NCI-H2107 treated with DMSO at 0.1 percent for 48 hours (cell line): ENCODE data around the gene WNT9B.

Source experiments
- DNase-seq: peaks from one replicate; lab custom pipeline; 2025; ENCODE audit not compliant: unreplicated experiment; lab: John Stamatoyannopoulos, UW

Gene WNT9B

GRCh38 chr17:46879101-46879500, 27.7 kb downstream of the WNT9B start:
- DNase-seq = no peak

DNA sequence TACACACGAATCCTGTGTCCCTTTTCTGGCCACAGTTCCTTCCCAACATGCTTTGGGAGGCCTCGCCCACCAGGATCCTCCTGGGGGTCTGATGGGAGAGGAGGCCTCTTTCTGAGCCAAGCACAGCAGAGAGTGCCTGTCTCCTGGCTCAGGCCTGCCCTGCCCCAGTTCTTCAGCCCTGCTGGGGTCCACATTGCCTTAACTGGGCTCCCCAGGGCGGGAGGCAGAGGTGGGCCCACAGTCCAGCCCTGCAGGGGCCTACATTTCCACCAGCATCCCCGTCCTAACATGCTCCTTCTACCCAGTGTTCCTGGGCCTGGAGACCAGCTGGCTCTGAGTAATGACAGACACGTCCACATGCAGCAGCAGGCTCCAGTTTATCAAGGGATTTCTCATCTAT, 29.6 kb downstream of the WNT9B start:
- no peak for DNase-seq

GRCh38 chr17:46882666-46883065, 31.3 kb downstream of the WNT9B start:
- no peak for DNase-seq

DNA sequence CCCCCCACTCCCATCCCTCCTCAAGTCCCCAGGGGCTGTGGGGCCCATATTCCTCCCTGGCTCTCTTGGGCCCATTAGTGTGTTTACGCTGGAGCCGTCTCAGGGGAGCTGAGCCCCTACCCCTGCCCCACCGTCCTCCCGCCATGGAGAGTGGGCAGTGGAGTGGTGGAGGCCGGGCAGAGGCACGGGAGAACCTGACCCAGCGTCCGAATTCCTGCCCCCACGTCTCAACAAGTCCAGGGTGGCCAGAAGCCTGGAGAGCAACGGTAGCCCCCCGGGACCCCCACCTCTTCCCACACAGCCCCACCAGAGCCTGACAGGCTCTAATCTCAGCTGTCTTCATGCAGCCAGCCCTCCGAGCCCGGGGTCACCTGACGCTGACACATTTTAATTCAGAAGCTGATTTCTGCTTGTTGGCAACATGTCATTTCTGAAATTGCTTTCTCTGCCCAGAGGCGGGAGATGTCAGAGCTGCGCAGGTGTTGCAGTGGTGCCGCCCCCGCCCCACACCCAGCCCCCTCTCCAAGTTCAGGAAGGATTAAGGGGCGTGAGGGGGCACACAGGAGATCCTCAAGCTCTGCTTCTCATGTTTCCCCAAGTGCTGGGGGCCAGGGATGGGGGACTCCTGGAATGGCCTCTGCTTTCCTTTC, 32.6 kb downstream of the WNT9B start:
- no peak for DNase-seq

GRCh38 chr17:46884552-46884951, 33.2 kb downstream of the WNT9B start:
- DNase-seq = no peak

DNA sequence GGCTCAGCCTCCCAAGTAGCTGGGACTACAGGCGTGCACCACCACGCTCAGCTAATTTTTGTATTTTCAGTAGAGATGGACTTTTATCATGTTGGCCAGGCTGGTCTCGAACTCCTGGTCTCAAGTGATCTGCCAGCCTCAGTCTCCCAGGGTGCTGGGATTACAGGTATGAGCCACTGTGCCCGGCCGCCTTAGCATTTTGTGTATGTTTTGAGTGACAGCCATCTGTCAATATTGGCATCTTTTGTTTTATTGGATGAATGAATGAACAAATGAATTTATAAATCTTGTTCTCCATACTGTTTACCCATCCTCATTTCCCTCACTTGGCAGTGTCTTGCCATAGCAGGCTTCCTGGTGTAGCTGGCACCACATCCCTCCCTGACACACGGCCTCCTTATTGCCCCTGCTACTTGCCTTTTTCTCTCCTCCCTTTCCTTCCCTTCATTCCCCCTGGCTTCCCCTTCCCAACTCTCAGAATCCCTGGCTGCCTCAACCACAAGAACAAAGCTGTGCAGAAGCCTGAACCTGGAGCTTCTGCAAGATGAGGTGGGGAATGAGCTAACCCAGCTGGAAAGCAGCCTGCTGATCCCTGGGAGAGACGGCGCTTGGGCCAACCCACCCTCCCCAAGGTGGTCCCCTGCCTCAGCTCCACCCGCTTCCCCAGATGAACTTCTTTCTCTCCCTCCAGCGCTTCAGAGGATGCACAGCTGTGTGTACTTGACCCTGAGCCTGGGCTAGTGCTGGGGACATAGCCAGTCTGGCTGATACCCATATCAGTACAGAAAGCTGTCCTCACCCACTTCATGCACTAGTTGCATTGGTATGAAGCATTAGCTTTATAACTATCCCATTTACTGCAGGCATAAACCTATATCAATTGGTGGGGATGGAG, 34.3 kb downstream of the WNT9B start:
- DNase-seq = no peak

DNA sequence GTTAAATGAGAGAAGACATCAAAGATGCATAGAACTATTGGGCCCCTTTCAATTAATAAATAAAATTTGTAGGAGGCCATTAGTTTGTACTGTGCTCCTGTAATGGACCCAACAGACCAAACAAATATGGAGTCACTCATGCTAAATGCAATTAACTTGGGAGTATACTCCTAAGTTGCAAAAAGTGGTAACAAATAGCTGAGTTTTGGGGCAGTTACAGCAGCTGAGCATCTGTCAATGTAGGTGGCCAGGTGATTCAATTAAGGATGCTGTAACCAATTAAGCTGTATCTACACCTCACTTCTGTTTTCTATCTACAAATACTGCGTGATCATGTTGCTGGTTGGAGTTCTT, 34.9 kb downstream of the WNT9B start:
- no peak for DNase-seq

DNA sequence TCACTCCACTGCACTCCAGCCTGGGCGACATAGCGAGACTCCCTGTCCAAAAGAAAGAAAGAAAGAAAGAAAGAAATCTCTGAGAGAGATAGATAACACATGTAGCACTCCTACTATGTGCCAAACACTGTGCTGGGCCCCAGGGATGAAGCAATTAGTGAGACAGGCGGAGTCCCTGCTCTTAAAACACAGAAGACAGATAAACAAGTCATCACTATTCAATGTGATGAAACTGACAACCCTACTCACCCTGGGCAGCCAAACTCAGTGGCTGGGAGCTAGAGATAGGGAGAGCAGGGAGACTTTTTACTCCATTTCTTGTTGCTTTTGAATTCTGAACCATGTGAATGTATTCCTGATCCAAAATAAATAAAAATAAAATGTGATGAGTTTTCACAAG, 36.3 kb downstream of the WNT9B start:
- DNase-seq = no peak

DNA sequence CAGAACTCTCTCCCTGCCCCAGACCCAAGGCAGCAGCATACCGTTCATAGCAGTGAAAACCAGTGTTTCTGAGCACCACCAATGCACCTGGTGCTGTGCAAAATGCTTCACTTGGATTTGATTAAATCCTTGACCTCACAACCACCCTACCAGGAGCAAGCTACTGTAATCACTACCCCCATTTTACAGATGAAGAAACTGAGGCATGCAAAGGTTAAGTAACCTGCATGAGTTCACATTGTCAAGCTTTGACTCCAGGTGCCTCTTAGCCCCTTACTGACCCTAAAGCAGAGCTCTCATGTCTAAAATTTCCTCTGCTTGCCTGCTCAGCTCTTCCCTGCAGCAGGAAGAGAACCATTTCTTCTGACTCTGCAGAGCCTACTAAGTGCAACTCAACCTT, 37.3 kb downstream of the WNT9B start:
- no peak for DNase-seq

DNA sequence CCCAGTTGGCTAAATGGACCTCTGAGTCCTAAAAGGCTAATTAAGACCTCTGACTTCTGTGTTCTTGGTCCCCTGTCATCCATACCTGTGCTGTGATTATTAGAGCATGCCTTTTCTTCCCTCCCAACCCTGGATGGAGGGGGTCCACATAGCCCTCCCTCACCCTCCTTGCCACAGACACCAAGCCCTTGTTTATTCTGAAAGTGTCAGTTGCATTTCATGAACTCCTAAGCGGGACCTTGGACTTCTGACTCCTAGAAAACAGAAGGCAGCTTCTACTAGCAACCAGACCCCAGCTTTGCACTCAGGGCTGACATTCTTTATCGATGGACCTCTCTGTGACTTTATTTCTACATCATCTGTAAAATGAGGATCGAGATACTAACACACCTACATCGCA, 38.1 kb downstream of the WNT9B start:
- DNase-seq = no peak

DNA sequence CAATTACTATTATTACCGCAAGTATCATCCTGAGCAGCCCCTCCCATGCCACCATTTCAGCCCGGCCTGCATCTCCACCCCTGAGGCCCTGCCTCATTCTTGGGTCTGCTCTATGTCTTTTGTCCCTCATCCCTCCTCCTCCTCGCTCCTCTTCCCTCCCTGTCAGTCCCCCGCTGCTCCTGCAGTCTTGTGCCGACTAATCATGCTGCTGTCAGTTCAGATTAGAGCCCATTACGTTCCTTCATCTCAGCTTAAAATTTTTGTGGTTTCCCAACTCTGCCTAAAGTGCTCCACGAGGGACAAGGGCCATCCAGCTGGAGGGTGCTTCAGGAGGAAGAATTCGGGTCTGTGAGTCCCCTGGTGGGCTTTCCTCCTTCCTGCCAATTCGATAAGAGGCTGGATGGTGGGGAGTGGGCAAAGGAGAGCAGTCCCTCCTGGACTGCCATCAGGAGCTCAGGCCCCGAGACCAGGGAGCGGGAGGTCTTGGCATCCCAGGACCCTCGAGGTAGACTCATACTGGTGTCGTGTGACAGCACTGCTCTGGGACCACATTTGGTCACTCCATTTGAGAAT, 38.7 kb downstream of the WNT9B start:
- no peak for DNase-seq

- no peak for DNase-seq
These were observed 39.3 kb downstream of the WNT9B start for GRCh38 chr17:46890638-46891037.

DNA sequence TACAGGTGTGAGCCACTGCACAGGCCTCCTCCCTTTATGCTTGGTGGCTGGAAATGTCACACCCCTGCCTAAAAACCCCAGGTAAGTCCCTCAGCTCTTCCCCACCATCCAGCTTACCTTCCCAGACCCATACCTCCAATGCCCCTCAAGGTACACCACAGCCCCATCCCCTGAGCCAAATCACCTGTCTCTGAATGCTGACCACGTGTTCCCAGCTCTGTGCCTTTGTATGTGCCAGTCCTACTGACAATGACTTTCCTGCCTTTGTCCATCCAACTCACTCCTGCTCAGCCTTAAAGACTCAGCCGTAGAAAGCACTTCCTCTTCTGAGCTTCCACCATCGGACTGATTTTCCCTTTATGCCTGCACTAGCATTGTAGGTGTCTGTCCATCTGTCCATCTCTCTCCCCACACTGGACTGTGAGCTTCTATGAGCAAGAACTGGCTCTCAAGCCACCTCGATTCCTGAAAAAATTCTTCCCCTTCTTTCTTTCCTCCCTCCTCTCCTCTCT, 40.9 kb downstream of the WNT9B start:
- DNase-seq = no peak

DNA sequence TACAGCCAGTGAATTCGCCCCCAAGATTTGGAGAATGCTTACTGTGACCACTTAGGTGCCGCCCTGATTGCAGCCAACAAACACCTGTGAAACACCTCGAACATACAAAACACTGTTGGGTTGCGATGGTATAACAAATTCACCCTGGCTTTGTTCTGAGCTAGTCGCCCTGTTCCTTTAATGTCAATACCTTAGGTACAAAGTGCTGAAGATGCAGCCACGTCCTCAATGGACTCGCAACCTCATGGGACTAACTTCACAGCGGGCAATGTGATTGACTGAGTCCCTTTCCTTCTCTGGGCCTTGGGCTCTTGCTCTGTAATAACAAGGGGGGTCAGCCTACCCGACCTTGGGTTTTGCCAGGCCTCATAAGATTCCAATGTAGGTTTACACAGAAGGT, 42.6 kb downstream of the WNT9B start:
- no peak for DNase-seq

DNA sequence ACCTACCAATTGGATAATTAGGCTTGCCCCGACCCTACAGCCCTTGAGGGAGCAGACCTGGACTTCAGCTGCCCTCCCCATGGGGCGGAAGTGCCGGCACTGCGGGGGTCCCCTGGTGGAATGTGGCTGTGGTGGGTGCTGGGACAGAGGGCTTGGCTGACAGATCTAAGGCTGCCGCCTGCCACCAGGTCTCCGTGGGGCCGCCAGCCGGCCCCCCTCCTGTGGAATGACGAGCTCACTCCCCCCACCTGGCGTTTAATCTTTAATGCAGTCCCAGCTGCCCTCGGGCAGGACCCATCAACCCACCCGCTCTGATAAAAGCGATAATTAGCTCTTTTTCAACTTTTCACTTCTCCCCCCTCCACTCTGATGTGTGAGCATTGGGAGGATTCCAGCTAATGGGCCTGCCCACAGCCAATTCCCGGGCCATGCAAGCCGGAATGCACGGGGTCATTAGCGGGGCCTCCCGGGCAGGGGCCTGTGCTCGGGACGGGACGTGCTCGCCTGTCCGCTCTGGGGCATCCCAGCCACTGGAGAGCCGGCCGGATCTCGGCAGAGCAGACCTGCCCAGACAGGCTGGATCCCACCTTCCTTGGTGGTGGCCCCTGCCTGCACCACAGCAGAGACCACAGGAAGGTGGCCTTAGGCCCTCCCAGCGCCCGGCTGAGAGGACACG, 43.2 kb downstream of the WNT9B start:
- DNase-seq = no peak

DNA sequence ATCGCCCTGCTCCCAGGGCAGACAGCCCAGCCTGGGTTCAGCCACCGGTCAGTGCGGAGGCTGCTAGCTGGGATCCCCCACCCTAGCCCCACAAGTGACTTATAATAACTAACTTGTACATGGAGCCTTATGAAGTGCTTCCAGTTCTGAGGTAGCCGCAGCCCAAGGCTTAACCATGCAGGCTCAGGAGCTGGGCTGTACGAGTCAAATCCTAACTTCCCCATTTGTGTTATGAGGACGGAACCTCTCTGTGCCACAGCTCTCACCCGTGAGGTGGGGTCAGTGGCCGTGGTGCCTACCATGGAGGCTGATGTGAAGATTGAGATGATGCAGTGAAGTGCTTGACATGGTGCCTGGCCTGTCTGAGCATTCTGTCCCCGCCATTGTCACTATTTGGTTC, 43.8 kb downstream of the WNT9B start:
- DNase-seq = no peak

- no peak for DNase-seq
These were observed 45.6 kb downstream of the WNT9B start for GRCh38 chr17:46896991-46897390.

DNA sequence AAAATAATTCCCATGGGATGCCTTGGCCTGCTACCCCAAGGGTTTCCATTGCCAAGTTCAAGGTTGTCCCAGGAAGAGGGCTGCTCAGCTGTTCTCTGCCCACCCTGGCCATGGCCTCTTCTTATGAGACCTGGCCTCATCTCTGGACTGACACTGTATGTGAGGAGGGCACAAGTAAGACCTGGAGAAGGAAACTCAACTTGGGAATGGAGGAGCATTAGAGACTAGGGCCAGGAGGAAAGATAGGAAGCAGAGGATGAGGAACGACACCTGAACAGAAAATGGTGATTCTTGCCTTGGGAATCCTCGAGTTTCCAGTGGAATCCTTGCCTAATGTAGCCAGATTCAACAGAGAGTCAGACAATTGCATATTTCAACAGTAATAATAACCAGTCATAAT, 47.0 kb downstream of the WNT9B start:
- DNase-seq = no peak

DNA sequence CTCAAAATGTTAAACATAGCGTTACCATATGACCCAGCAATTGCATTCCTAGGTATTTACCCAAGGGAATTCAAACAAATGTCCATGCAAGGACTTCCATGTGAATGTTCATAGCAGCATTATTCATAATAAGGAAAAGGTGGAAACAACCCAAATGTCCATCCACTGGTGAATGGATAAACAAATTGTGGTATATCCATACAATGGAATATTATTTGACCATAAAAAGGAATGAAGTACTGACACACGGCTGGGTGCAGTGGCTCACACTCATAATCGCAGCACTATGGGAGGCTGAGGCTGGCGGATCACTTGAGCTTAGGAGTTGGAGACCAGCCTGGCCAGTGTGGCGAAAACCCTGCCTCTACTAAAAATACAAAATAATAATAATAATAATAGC, 47.5 kb downstream of the WNT9B start:
- no peak for DNase-seq

DNA sequence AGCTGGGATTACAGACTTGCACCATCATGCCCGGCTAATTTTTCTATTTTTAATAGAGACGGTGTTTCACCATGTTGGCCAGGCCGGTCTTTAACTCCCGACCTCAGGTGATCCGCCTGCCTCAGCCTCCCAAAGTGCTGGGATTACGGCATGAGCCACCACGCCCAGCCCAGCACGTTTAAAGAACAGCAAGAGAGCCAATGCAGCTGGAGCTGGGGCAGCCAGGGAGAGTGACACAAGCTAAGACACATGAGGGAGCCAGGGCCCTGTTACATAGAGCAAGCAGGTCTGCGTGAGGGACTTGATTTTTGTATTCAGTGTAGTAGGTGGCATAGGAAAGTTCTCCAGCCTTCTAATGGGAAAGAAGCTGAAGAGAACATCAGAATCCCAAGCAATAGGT, 49.9 kb downstream of the WNT9B start:
- DNase-seq = no peak

GRCh38 chr17:46903762-46904672, 52.6 kb downstream of the WNT9B start:
- DNase-seq = no peak
